Esophagus (tissue), 2 donors: ENCODE results near the gene PMM1. TPM values are rescaled to one million over a fixed set of nuclear protein-coding genes. Genes with fewer than 3 reads are reported as not detected.
"Not testable (repeated sequence)": the region's sequence is repeated elsewhere in the genome, so short reads cannot be mapped to it uniquely, and the experiment has no call there.

Source experiments
- H3K27ac ChIP-seq, 2 donors: one replicate each; pipeline ENCODE4 v1.5.1; 2013; ENCODE audit warnings: low read depth in 2 of 2, mild to moderate bottlenecking in 2 of 2, inconsistent platforms in 1 of 2, low read length in 1 of 2, moderate library complexity in 1 of 2
- H3K27me3 ChIP-seq, 2 donors: one replicate each; pipeline ENCODE4 v1.6.1; 2013; ENCODE audit warnings: low read length in 2 of 2, control low read depth in 1 of 2, mild to moderate bottlenecking in 1 of 2; ENCODE audit not compliant: insufficient read depth in 2 of 2, control insufficient read depth in 1 of 2
- H3K36me3 ChIP-seq, 2 donors: one replicate each; pipeline ENCODE4 v1.6.1; 2013; ENCODE audit warnings: low read length in 1 of 2; ENCODE audit not compliant: control insufficient read depth in 2 of 2, insufficient read depth in 2 of 2
- H3K4me1 ChIP-seq, 2 donors: one replicate each; pipeline ENCODE4 v1.6.1; 2013; ENCODE audit warnings: low read length in 1 of 2; ENCODE audit not compliant: control insufficient read depth in 2 of 2, insufficient read depth in 2 of 2
- H3K4me3 ChIP-seq, 2 donors: one replicate each; pipeline ENCODE4 v1.5.1; 2013; ENCODE audit warnings: low read length in 2 of 2, mild to moderate bottlenecking in 2 of 2, low read depth in 1 of 2, moderate library complexity in 1 of 2
- H3K9me3 ChIP-seq, 2 donors: one replicate each; pipeline ENCODE4 v1.6.1; 2013; ENCODE audit warnings: mild to moderate bottlenecking in 2 of 2, low read depth in 1 of 2, low read length in 1 of 2, moderate library complexity in 1 of 2; ENCODE audit not compliant: control insufficient read depth in 2 of 2, insufficient read depth in 1 of 2
- WGBS, 2 donors: extraction: QIAGEN DNeasy Blood & Tissue Kit; methylation state at CpG; one replicate each; pipeline ENCODE4 v1.1.7; 2013; 5-methylcytosine and 5-hydroxymethylcytosine counted together
- polyA plus RNA-seq, 2 donors: library from polyadenylated mRNA; stranded (reverse); fragments of 200-250 nt; gene quantifications; one replicate each; pipeline ENCODE4 v1.2.3, GENCODE V29; 2013
- donor health status: healthy with polysubstance abuse.
- donor health status: Bipolar disorder and iron deficiency.

Gene PMM1
- 10 to 100 TPM; 76.2 to 85.4 TPM for polyA plus RNA-seq

GRCh38 chr22:41589391-41590241, at the start of gene PMM1:
Gene PMM1 (minus strand): TSS chr22:41589840. CDS start chr22:41589805, 35 bp downstream.
- Histone ChIP-seq H3K27ac (peak within 1 kb of the TSS; percentile 66 to 91), H3K4me1 (peaks cover 0 to 3% of the 10 kb centered on the region in 2 donors), H3K4me3 (peak within 1 kb of the TSS; percentile 70 to 80), H3K27me3 (no peaks in the 10 kb centered on the region), H3K9me3 (no peaks in the 10 kb centered on the region), H3K36me3 (peaks cover 0 to 3% of the 10 kb centered on the region in 2 donors)
- WGBS, 2 donors, result 1% methylated on average over 61 of the region's 61 CpGs

GRCh38 chr22:41638748-41639147, 49.1 kb upstream of the PMM1 start:
- WGBS, 2 donors, result 88 to 92% methylated on average over 5 of the region's 5 CpGs
- peaks cover 3 to 25% of the 10 kb centered on the region in 2 donors for H3K36me3 ChIP-seq

GRCh38 chr22:41638124-41638523, 48.5 kb upstream of the PMM1 start:
- Histone ChIP-seq H3K27ac (no peak overlapping the region), H3K4me1 (no peaks in the 10 kb centered on the region), H3K9me3 (no peaks in the 10 kb centered on the region), H3K4me3 (no peak overlapping the region), H3K36me3 (peaks cover 3 to 25% of the 10 kb centered on the region in 2 donors), H3K27me3 (no peaks in the 10 kb centered on the region)
- 91 to 92% methylated on average over 5 of the region's 5 CpGs for WGBS, 2 donors

More at GRCh38 chr22:41638748-41639147, 49.1 kb upstream of the PMM1 start:
- Histone ChIP-seq H3K9me3 (no peaks in the 10 kb centered on the region), H3K4me1 (no peaks in the 10 kb centered on the region), H3K27ac (no peak overlapping the region), H3K27me3 (no peaks in the 10 kb centered on the region), H3K4me3 (no peak overlapping the region)

- WGBS, 2 donors, result 97 to 98% methylated on average over 8 of the region's 8 CpGs
- H3K9me3 ChIP-seq, H3K27me3 ChIP-seq, H3K4me1 ChIP-seq, H3K27ac ChIP-seq, H3K4me3 ChIP-seq: not testable (repeated sequence)
- peaks cover 3 to 23% of the 10 kb centered on the region in 2 donors for H3K36me3 ChIP-seq
Measured at GRCh38 chr22:41637623-41638022, 48.0 kb upstream of the PMM1 start.

GRCh38 chr22:41636467-41636866, 46.8 kb upstream of the PMM1 start:
- H3K4me3 ChIP-seq, result no peak overlapping the region
- H3K9me3 ChIP-seq, result no peaks in the 10 kb centered on the region
- H3K36me3 ChIP-seq, result peaks cover 3 to 22% of the 10 kb centered on the region in 2 donors
- H3K27ac ChIP-seq, result no peak overlapping the region
- no peaks in the 10 kb centered on the region for H3K4me1 ChIP-seq
- WGBS, 2 donors, result 44 to 57% methylated on average over 7 of the region's 7 CpGs
- no peaks in the 10 kb centered on the region for H3K27me3 ChIP-seq

GRCh38 chr22:41634610-41635009, 45.0 kb upstream of the PMM1 start:
- H3K27ac ChIP-seq, H3K4me3 ChIP-seq, H3K27me3 ChIP-seq, H3K9me3 ChIP-seq, H3K4me1 ChIP-seq: not testable (repeated sequence)
- H3K36me3 ChIP-seq, result peaks cover 3 to 20% of the 10 kb centered on the region in 2 donors
- 94% methylated on average over 8 of the region's 8 CpGs for WGBS, 2 donors

- H3K27ac ChIP-seq, H3K4me3 ChIP-seq, H3K4me1 ChIP-seq, H3K9me3 ChIP-seq, H3K27me3 ChIP-seq: not testable (repeated sequence)
- peaks cover 6 to 10% of the 10 kb centered on the region in 2 donors for H3K36me3 ChIP-seq
- WGBS, 2 donors, result 96 to 98% methylated on average over 9 to 14 of the region's 23 CpGs
Measured at GRCh38 chr22:41631615-41632014, 42.0 kb upstream of the PMM1 start.

- H3K4me3 ChIP-seq, H3K27ac ChIP-seq, H3K9me3 ChIP-seq, H3K27me3 ChIP-seq, H3K4me1 ChIP-seq: not testable (repeated sequence)
- peaks cover 6 to 12% of the 10 kb centered on the region in 2 donors for H3K36me3 ChIP-seq
- 95 to 99% methylated on average over 16 to 25 of the region's 28 CpGs for WGBS, 2 donors
Measured at GRCh38 chr22:41631115-41631514, 41.5 kb upstream of the PMM1 start.

GRCh38 chr22:41625577-41625976, 35.9 kb upstream of the PMM1 start:
- H3K9me3 ChIP-seq, result no peaks in the 10 kb centered on the region
- H3K4me3 ChIP-seq, result no peak overlapping the region
- H3K36me3 ChIP-seq, result peaks cover 6 to 12% of the 10 kb centered on the region in 2 donors
- no peaks in the 10 kb centered on the region for H3K4me1 ChIP-seq
- H3K27ac ChIP-seq, result no peak overlapping the region
- no peaks in the 10 kb centered on the region for H3K27me3 ChIP-seq
- 97 to 98% methylated on average over 7 of the region's 7 CpGs for WGBS, 2 donors

GRCh38 chr22:41621911-41622179, 32.2 kb upstream of the PMM1 start:
- peaks cover 0 to 7% of the 10 kb centered on the region in 2 donors for H3K36me3 ChIP-seq
- peak overlapping the region; percentile 88 to 90 for H3K4me3 ChIP-seq
- peak overlapping the region; percentile 95 to 99 for H3K27ac ChIP-seq
- H3K9me3 ChIP-seq, result no peaks in the 10 kb centered on the region
- no peaks in the 10 kb centered on the region for H3K4me1 ChIP-seq
- no peaks in the 10 kb centered on the region for H3K27me3 ChIP-seq
- WGBS, 2 donors, result 2 to 7% methylated on average over 8 of the region's 8 CpGs
